ENCODE measurements around the gene UNC119.

Gene UNC119

DNA sequence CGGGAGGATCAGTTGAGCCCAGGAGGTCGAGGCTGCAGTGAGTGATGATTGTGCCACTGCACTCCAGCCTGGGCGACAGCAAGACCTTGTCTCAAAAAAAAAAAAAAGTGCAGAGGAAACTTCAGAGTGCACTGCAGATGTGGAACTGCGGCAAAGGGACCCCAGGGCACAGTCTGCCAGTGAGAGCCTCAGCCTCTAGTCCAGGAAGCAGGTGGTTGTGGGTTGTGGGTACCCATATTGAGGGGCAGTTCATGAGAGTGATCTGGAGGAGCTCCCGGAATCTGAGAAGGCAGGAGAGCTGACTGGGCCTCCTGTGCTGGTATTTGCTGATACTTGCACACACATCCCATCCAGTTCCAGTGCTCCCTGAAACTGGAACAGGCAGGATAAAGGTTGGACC lies 33.2 kb downstream of the UNC119 start:
- DNase-seq = peak in 1 of 5 experiments; percentile 36

DNA sequence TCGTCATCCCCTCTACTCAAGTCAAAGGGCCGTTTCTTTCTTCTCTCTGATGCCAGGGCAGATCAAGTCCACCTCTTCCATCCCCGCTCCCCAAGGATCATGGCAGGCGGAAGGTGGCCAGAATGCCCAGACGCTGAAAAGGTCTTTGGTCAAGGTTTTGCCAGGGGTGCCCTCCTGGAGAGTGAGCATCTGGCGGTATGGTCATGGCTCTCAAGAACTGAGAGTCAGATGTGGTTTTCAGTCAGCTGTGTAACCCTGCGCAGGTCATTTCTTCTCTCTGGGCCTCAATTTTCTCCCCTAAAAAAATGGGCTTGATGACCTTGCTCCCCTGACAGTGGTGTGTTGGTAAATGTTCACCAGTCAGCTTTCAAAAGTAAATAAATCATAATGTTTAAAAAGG lies 33.8 kb downstream of the UNC119 start:
- DNase-seq = no peak

DNA sequence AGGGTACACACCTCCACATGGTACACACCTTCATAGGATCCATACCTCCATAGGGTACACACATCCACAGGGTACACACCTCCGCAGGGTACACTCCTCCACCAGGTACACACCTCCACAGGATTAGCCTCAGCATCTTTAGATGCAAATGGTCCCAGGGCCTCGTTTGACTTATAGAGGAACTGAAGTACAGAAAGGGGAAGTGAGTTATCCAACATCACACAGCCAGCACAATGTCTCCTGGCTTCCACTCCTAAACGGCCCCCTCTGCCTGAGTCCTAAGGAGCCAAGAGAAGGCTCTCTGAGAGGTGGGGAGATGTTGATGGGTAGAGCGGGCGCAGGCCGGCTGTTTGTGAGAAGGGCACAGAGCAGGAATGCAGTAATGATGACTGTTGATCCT lies 34.3 kb downstream of the UNC119 start:
- DNase-seq = no peak

DNA sequence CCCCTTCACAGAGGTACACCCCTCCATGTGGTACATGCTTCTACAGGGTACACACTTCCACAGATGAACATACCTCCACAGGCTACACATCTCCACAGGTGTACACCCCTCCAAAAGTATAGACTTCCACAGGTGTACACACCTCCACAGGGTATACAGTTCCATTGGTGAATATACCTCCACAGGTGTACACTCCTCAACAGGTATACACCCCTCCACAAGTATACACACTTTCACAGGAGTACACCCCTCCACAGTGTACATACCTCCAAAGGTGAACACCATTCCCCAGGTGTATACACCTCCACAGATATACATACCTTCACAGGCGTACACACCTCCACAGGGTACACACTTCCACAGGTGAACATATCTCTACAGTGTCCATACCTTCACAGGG lies 36.9 kb downstream of the UNC119 start:
- DNase-seq = no peak

DNA sequence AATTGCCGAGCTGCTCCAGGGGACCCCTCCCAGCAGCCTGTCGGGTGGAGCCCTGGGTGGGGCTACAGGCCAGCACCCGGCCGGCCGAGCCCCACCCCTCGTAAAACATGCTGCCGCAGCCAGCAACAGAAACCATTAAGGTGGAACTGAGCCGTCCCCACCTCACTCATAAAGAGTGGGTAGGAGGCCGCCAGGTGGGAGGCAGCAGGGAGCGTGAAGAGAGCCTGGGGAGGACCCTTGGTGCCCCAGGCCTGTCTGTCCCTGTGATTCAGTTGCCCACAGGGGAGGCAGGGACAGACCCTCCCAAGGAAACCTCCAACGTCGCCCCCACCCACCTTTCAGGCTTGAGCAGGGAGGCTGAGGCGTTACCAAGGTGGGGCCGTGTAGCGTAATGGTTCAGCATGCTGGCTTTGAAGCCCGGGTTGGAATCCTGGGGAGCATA lies 37.8 kb downstream of the UNC119 start:
- no peak for DNase-seq

DNA sequence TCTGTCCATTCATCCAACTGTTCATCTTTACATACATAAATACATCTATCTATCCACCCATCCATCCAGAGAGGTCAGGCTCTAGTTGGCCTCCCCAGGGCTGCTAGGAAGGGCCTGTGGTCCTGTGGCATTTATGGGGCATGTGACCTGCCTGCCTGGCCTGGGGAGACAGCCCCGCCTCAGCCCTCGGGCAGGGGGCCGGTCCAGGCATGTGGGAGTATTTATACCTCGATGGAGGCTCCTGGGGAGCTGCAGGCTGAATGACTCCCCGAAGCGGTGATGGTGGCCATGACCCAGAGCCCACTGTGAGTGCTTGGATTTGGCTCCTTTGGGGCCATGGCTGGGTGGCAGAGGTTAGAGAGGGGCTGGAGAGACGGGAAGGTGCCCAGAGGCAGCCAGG lies 38.9 kb downstream of the UNC119 start:
- no peak for DNase-seq

DNA sequence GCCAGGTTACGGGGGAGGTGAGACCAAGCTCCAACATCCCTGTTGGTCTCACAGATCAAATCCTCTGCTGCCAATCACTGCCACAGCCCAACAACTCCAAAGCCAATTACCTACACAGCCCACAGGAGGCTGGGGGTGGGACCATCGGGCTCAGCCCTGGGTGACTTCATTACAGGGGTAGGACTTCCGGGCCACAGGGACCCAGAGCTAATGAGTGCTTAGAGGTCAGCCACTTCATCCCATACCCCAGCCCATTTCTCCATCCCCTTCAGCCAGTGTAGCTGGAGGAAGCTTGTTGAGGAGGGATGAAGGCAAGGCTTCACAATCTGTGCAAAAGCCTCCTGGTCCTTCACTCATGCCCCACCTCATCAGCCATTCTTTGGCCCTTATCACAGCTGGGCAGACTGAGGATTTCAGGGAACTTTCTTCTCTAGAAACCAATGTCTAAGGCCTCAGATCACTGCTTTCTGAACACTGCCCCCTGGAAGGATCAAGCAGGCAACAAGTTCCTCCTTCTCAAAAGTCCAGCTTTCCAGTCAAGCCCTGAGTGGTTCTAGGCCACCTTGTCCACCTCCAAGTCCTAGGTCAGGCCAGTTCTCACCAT lies 40.5 kb downstream of the UNC119 start:
- DNase-seq = no peak

DNA sequence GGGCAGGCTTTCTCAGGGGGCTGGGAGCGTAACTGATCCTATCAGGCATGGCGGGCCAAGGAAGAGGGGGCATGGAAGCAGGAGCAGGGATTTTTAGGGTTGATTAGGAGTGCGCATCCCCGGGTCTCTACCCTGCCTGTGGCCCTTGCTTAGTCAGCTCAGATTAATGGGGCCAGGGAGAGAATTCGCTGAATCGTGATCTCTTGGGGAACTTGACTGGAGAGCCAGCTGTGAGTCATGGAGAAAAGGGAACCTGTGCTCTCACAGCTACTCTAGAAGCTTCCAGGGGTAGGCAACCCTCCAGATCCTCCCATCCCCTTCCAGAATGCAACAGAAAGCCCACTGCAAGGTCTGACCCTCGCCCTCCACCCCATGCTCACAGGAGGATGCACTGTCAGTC lies 42.6 kb downstream of the UNC119 start:
- no peak for DNase-seq

DNA sequence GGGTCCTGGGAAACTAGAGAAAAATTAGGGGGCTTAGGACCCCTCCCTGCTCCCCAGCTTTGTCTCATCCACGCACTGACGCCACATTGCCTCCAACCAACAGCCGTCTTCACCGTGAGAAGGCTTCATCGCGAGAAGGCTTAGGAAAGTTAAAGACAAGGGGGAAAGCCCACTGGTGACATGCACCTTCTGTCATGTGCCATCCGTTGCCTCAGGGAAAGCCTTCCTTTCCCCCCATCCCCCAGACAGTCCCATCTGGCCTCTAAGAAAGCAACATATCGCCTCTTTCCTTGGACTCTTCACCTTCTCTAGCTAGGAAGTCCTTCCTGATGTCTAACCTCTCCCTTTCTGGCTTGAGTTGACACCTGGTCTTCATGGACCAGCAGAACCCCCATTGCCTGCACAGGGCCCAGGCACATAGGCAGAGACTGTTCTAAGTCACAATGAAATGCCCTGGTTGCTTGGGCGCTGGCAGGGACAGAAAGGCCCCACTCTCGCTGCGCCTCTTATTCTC lies 44.2 kb downstream of the UNC119 start:
- DNase-seq = no peak

DNA sequence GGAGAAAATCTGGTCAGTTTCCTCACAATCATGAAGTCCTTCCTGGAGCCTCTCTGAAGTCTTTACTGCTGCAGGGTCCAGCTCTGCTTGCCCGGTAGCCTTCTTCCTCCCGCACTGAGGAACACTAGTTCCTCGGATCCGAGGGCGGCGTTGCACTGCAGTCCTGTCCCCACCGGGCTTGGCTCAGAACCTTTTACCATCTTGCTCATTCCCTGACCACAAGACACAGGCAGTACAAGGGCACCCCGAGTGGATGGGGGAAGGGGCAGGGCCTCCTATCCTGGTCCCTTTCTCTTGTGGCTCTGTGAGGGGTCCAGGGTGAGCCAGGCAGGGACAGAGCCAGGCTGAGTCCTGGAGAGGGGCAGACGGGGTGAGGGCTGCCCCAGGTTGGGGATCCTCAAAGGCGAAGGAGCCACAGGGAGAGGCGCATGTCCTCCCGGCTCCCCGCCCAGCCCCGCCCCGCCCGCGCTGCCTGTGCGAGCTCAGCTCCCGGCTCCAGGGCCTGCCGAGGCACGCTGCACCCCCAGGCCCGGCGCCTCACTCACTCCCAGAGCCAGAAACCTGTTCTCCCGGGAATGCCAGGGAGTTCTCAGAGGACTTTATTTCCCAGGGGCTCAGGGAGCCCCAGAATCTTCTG lies 44.7 kb downstream of the UNC119 start:
- DNase-seq = no peak

DNA sequence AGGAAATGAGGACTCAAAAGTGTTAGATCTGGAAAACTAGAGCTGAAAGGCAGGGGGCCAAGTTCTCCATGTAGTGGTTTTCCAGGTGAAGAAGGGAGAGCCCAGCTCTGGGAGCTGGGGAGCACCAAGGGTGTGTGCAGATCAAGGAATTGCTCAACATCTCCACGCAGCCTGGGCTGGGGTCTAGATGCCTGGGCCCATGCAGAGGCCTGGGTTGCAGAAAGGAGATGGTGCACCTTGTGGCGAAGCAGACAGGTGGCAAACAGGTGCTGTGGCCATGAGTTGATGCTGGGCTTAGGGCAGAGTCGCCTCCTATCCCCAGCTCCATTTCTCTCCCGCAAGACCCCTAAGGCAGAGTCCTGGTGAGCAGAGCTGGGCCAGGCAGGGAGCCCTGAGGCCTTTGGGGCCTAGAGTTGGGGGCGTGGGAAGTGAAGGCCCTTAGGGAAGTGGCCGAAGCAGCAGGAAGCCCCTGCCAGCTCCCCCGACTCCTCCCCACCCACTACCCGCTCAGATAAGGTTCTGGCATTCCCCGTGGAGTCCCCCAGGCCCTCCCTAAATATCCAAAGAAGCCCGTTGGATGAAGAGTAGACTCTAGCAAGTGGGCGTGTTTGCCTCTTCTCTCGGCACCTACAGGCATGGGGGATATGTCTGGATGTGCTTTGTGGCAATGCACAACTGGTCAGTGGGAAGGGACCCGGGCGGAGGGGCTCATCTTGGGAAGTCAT lies 45.5 kb downstream of the UNC119 start:
- DNase-seq = no peak

DNA sequence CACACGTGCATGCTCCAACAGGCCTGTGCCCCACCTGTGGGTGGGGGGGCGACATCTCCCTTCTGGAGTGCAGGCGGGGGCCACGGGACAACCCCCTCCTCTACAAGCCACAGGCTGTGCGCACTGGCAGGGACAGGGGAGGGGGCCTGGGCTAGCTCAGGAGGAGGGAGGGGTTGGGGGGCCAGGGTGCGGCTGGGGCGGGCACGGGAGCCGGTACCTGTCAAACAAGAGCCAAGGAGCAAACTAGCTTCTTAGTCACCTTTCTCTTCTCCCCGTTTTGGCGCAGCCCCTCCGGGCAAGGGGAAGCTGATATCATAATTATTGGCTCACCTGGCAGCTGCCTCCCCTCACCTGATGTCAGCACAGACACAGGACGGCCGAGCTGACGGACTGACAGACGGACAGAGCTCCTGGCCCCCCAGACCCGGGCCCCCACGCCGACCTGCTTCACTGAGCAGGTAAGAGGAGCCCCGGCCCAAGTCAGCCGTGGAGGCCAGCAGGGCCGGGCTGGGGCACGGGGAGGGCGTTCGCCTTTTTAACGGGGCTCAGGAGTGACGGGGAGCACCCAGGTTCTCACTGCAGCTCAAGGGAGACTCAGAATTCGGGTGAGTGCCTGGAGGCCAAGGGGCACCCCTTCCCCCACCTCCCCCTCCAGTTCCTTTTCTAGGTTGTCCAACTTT lies 46.3 kb downstream of the UNC119 start, which contains the start of gene FOXN1:
FOXN1 (plus strand) TSS at position 363 of the 680 bp plus-strand sequence. CDS start 17,622 bp downstream, outside the sequence.
- no peak for DNase-seq

DNA sequence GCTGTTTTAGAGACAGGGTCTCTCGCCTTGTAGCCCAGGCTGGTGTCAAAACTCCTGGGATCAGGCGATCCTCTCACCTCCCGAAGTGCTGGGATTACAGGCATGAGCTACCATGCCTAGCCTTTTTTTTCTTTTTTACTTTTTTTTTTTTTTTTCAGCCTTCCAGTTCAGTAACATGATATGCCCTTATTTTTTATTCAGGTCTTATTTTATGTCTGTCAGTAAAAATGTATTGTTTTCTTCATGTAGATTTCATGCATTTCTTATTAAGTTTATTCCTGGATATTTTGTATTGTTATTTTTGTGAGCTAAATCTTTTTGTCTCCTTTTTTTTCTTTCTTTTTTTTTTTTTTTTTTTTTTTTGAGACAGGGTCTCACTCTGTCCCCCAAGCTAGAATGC lies 49.0 kb downstream of the UNC119 start:
- no peak for DNase-seq

DNA sequence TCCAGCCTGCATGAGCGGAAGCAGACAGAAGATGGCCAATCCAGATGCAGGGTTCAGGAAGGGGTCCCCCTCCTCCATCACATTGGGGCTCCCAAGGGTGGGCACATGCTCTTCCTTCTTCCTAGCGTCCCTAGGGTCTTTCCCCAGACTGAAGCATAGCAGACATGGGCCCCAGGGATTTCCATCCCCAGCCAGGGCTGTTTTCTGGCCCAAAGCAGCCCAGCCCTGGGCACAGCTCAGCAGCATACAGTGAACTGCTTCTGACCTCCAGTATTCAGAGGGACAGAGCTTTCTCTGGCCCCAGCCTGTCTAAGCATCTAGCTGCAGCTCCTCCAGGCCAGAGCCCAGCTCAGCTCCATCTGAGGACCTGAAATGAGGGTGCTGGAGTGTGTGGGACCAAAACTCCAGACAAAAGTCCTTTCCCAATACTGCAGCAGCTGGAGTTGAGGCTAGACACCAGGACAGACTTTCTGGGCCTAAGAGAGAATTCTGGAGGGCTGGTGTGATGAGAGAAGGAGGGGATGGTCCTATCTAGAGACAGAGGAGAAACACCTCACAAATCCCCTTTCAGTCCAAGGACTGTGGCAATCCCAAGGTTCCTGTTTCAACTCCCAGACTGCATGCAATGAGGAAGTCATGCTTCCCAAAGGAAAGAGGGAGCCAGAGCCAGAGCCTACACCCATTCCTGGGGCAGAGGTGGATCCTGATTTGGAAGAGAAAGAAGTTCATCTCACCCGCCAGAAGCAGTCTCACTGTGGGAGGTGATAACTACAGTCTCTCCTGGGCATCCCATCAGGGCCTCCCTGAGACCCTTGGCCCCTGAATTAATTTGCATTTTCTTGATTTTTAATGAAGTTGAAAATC lies 50.8 kb downstream of the UNC119 start:
- DNase-seq = no peak

DNA sequence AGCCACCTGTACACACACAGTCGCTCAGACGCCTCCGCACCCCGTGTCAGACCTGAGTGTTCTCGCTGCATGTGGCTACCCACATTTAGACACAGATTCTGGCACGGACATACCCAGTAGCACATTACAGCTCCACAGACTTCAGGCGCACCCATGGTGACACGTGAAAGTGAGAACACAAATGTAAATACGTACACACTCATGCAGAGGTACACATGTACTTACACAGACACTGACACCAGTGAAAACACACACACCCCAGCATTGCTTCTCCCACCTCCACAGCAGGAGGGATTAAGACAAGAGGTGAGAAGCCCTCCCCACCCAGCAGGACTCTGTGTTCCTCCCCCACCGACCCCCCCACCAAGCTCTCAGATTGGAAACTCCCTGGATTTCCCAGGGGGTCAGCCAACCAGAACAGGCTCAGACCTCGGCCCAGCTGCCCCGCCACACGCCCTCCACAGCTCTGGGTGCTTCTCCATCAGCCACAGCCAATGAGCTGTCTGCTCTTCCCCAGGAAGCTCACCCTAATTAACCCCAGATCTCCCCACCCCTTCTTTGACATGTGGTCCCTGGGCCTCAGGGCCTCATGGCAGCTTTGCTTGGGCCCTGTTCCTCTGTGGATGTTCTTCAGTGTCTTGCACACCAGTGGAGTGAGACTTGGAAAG lies 51.6 kb downstream of the UNC119 start:
- DNase-seq = no peak

DNA sequence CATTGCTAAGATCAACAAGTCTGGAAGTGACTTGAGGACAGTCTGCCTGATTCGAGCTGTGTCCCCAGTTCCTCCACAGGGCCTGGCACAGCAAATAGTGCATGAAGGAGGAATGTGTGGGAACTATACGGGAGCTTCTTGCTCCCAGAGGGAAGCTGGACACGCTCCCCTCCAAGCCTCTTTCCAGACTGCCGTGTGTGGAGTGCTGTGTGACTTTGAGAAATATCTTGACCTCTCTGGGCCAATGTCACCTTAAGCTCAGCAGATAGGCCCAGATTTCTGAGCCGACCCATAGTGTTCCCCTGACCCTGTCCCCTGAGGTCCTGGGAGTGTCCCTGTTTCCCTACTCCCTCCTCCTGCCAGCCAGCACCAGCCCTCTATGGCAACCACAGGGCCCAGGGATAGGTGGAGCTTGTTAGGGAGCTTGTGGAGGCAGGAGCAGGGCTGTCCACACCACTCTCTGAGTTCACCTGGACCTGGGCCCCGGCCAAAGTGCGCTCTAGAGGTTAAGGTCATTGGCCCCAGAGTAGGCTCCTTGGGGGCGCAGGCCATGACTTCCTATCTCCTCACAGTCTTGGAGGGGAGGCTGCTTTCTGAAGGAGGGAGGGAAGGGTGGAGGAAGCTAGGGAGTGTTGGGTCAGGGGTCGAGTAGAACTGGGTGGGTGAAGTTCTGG lies 52.6 kb downstream of the UNC119 start:
- DNase-seq = no peak

DNA sequence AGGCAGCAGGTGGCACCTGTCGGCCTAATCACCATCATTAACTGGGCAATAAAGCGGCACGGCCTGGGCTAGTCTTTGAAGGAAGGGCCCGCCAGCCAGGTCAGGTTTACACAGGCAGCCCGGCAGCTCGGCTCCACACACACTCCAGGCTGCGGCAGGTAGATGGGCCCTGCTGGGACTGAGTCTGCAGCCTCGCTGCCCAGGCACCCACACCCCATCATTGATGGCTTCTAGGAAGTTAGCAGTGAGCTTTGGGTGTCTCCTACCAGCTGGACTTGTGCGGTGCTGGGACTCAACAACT lies 53.1 kb downstream of the UNC119 start:
- DNase-seq = no peak

DNA sequence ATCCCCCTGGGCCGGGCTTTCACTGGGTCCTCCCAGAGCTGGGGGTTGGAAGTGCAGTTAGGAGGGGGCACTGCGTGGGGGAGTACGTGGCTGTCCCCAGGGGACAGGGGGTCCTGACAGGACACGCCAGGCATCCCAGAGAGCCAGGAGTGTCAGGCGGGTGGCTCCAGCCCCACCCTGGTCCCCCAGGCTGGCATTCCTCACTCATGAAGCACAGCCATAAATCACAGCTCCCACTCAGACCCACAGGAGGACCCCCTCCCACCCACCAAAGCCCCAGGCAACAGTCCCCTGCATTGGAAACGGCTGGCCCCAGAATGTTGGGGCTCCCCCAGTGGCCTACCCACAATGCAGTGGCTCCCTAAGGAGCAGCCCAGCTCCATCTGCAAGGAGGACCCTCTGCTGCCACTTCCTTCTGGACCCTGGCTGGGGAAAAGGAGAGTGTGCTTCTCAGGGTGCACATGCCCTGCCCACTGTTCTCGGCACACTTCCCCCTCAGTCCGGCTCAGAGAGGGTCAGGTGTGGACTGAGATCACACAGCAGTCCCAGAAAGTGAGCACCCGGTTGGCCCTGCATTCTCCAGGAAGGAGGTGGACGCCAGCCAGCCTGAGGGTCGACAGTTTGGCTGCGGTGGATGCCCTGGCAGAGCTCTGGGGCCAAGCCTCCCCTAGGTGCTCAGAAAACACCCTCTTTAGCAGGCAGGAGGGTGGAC lies 53.6 kb downstream of the UNC119 start:
- no peak for DNase-seq

DNA sequence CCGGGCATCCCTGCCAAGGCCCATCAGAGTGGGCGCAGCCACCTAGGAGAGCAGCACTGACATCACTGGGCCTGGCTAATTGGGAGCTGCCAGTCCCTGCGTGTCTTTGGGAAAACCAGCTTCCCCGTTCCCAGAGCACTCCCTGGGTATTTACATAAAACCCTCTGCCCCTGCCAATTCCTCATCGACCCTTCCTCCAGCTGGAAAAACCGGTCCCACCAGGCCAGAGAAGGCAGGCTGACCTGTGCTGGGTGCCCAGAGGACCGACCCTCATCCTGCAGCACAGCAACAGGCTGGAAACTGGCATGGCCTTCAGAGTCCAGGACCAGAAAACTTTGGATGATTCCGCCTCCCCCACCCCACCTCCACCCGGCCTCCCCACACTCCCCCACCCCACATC lies 54.5 kb downstream of the UNC119 start:
- no peak for DNase-seq

All from T-helper 2 cell (primary cell).